NT2/D1 (cell line): ENCODE measurements around the gene CCL17.

Source experiments
- SUZ12 ChIP-seq: IDR thresholded peaks from 2 replicates; pipeline ENCODE4 v1.6.1; 2011; ENCODE audit not compliant: insufficient read length, insufficient read depth; ENCODE audit errors: extremely low read depth
- YY1 ChIP-seq: IDR thresholded peaks from 2 replicates; pipeline ENCODE4 v1.6.1; 2011; ENCODE audit not compliant: insufficient read length, insufficient read depth

- TF ChIP-seq YY1 (no peak), SUZ12 (no peak)
These were observed 2.3 kb downstream of the CCL17 start for GRCh38 chr16:57406881-57407280.
